SH-SY5Y (cell line): Measurements from ENCODE around the gene DISC1.

Experiments used
- GATA2 ChIP-seq: IDR thresholded peaks from 2 replicates; pipeline ENCODE4 v1.6.1; 2011; ENCODE audit warnings: mild to moderate bottlenecking, low read depth, low read length
- GATA3 ChIP-seq: IDR thresholded peaks from 2 replicates; pipeline ENCODE4 v1.6.1; 2011; ENCODE audit warnings: low read depth, mild to moderate bottlenecking, low read length, moderate library complexity

DNA sequence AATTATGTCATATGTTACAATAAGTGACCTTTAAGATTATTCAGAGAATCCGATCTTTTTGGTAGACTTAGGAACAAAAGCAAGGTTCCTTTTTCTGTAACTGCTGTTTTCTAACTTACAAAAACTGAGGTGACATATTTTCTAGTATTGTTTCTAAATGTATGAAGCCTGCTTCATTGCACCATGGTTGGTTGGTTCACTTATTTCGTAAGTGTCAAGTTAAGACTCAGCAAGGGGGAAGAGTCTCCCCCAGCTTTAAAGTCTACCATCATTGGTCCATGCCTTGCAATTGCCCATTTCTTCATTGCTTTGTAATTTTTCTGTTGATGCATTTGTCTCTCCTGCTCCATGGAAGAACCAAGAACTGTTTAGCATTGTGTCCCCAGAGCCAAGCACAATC, 136.9 kb downstream of the DISC1 start:
- TF ChIP-seq GATA3 (no peak), GATA2 (no peak)
